Stimulated activated CD4-positive, alpha-beta T cell treated with anti-CD3 and anti-CD28 coated beads, Interleukin-1b, Interleukin-23, amount 100 ng/mL, for 24 hours (primary cell): Measurements from ENCODE around the gene OSMR.

ENCODE experiments used
- DNase-seq, 4 experiments: peaks; one replicate each; pipeline ENCODE4 v3.0.0-alpha.2; 2020; ENCODE audit warnings: low read depth in 4 of 4, low spot score in 1 of 4

Gene OSMR

DNA sequence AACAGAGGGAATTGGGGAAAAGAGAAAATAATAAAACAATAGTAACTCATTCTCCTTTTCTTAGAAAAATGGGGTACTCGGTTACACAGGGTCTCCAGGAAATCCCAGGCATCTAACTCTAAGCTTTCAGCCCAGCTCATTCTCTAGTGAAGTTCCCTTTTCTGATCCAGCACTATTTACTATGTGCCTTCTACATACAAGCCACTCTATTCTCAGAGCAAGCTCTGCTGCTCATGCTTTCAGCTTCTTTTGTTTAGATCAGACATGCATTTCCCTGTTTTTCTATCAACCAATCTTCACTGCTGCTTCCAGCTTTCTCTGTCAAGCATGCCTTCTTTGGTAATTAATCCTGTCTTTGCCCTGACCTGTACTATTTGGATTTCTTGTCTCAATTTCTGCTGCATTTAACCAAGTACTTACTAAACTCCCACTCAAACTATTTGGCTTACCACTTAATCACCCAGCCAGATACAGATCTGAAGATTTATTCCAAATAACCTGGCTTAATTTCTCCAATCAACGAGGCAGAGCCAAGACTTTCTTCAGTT lies 25.3 kb downstream of the OSMR start:
- DNase-seq, result no peak

DNA sequence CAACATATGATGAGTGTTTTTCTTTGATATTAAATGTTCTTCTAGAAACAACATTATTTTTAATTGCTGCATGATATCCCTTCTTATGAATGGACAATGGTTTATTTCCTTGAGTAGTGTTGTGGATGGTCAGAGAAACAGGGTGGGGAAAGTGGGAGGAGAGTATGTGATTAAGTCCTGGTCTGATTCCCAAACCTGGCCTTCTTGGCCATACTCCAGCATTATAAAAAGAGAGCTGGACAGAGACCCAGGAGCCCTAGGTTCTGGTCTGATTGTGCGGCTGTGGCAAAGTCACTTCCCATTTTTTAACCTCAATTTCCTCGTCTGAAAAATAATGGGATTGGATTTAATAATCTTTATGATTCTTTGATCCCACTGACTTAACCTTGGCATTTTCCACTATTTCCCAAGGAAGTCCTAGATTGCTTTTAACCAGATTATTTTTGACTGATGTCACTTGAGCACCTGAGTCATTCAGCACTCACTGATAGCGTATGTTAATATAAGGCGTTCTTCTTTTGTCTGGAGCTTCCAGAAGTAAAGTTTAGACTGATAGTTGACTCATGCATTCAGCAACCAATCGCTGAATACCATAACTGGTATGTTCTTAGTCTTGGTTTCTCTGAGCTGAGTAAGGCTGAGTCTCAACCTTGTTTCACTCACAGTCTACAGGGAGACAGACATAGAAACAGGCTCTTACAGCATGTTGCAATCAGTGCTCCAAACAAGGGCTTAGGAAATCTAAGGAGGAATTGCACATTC lies 26.2 kb downstream of the OSMR start:
- no peak for DNase-seq

DNA sequence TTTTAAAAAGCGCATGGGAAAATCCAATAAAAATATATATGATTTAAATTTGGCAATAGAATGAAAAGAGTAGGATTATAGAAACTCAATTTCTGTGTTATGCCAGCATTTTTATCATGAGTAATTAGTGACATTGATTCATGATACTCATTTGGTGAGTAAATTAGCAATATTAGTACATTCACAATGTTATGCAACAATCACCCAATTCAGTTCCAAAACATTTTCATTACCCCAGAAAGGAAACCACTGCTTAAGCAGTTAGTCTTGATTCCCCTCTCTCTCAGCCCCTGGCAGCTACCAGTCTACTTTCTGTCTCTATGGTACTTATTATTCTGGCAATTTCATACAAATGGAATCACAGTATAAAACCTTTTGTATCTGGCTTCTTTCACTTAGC lies 27.0 kb downstream of the OSMR start:
- DNase-seq, result no peak

DNA sequence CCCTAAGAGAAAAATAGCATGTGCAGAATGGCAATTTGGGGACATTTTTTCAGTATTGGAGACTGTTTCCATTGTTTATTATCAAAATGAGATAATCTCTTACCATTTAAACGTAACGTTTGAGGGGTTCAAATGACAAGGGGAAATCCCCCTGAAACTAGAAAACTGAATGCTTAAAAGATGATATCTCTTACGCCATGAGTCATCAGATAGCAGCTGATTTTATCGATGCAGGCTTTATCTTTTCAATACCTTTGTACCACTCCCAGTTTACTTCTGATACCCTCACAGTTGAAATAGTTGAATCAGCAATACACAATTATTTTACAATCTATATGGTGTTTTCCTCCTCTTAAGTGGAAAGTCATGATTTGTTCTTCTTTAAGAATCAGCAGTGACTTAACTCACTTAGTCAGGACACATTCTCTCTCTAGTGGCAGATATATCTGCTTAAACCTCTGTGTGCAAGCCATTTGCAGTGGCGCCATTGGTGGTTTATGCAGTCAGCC lies 29.2 kb downstream of the OSMR start:
- DNase-seq, result no peak

DNA sequence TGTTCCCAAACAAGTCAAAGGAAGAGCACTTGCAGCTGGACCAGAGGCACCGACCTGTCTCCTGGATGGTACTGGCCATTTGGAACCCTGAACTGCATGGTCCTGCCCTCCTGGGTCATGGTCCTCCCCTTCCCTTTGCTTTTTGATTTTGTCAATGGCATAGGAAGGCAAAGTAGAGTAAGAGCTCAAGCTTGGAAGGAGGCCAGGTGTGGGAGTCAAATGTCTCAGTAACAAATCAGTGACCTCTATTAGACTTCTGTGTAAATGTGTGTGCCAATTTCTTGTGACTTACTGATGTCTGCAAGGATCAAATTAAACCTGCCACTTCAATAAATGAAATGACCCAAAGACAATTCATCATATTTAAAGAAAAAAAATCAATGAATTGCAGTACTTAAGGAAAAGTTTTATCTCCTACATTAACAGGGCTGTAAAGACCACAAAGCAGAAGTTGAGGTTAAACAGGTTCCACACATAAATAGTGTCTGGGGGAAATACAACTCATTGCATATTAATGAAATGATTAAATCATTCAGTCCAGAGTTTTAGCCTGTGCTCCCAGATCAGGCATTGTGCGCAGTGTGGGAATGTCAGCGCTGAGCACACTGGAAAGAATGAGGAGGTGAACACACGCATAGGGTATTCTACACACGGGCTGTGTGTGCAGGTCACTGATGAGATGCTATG lies 32.7 kb downstream of the OSMR start:
- no peak for DNase-seq

DNA sequence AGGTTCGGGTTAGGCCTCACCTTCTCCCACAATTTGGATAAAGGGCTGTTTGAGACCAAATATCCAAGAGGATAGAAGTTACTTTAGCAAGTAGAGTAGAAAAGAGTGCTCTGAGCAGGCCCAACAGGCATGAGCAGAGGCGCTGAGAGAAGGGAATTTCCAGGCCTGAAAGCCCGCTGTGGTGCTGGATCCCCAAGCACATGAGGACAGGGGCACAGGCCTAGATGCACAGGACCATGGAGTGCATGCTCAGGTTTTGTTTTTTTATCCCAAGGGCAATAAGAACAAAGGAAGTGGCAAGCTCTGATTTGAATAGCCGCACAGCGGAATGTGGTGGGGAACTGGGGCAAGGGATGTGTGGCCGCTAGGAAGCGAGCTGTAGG lies 33.3 kb downstream of the OSMR start:
- no peak for DNase-seq

DNA sequence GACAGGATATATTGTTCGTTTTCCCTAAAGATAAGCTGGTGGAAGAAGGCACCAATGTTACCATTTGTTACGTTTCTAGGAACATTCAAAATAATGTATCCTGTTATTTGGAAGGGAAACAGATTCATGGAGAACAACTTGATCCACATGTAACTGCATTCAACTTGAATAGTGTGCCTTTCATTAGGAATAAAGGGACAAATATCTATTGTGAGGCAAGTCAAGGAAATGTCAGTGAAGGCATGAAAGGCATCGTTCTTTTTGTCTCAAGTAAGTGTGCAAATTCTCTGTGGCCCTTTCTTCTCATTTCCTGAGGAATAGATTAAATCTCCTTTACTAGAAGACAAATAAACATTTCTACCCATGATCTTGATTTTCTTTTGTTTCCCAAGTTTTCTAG lies 38.0 kb downstream of the OSMR start:
- DNase-seq, result no peak

DNA sequence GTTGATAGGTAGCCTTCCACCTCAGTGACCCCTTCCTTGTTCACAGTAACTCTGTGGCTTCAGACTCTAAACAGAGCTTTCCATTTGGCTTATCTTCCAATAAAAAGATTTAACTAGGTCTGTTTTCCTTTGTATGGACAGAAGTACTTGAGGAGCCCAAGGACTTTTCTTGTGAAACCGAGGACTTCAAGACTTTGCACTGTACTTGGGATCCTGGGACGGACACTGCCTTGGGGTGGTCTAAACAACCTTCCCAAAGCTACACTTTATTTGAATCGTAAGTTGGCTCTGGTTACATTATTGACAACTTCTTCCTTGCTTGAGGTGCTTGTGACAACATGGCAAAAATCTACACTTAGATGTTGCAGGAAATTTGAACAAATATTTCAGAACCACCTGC lies 39.4 kb downstream of the OSMR start:
- no peak for DNase-seq

DNA sequence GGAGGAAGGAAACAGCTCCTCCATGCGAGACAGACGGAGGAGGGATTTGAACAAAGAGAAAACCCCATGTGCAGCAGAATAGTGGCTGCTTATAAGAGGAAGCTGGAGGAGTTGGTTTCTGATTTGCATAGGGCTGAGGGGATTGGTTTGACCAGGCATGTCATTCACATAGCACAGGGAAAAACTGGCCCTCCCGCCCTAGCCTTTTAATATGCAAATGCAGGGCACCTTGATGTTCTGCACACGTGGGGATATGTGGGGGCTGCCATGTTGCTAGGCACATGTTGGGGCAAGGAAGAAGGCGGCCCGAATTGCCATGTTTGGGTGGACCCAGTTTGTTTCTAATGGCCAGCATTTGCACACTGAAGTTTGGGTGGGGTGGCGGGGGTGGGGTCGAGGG lies 42.2 kb downstream of the OSMR start:
- no peak for DNase-seq

DNA sequence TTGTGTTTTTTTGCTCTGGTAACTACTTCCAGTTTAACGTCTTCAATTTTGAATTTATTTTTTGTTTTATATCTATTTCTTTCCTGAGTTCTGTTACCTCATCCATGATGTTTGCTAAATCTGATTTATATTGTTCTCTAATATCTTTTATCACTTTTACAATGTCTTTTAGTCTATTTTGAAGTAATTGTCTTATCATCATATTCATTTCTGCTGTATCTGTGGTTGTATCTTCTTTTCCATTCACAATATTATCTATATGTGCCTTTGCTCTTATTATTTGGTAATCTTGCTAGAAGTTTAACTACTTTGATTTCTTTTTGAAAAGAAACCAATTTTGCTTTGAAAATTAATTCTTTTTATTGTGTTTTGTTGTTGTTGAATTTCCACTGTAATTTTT lies 43.6 kb downstream of the OSMR start:
- DNase-seq, result no peak

DNA sequence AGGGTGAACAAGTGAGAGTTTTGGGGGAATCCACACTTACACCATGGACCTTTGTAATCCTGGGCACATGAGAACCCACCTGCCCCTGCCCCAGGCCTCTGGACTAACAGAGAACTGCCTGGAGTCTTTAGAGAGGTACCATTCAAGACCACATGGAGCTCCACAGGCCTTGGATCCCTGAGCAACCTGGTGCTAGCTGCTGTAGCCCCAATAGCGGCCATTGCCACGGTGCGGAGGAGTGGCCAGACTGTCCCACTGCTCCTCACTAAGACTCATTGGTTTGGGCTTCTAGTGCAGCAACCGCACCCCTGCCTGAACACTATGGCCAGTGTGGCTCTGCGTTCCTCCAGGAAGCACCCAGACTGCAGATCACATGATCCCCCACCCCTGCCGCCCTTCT lies 45.8 kb downstream of the OSMR start:
- no peak for DNase-seq

DNA sequence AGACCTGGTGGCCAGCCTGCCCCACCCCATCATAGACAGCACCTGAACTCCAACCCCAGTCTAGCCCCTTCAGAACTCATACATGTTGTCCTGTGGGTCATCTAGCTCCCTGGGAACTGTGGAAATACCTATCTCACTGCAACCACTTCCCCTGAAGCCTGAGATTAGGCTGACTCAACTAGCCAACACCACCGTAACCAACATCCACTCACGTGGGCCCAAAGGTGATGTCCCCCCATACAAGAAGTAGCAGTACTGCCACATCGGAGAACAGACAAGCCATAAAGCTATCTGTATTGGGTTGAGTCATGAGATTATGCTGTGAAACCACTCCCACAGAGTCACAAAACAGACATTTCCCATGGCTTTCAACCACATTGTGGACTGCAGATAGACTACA lies 46.6 kb downstream of the OSMR start:
- no peak for DNase-seq

DNA sequence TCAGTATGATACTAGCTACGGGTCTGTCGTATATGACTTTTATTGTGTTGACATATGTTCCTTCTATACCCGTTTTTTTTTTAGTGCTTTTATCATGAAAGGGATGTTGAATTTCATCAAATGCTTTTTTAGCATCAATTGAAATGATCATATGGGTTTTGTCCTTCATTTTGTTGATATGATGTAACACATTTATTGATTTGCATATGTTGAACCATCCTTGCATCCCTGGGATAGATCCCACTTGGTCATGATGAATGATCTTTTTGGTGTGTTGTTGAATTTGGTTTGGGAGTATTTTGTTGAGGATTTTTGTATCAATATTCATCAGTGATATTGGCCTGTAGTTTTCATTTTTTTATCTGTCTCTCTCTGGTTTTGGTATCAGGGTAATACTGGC lies 50.9 kb downstream of the OSMR start:
- no peak for DNase-seq

DNA sequence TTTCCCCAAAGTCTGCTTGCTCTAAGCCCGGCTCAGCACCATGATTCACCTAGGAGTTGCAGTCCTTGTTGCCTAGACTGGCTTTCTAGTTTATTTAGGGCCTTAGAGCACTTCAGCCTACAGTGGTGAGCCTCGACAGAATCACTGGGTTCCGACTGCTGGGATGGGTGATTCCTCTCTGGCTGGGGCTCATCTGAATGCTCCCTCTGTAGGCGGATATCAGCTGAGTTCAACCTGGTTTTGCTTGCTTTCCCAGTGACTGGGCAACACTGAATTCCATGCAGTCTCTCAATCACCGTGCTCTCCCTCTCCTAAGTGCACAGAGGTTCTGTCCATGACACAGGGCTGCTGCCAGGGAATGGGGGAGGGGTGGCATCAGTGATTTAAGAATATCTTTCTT lies 54.1 kb downstream of the OSMR start:
- DNase-seq, result no peak

DNA sequence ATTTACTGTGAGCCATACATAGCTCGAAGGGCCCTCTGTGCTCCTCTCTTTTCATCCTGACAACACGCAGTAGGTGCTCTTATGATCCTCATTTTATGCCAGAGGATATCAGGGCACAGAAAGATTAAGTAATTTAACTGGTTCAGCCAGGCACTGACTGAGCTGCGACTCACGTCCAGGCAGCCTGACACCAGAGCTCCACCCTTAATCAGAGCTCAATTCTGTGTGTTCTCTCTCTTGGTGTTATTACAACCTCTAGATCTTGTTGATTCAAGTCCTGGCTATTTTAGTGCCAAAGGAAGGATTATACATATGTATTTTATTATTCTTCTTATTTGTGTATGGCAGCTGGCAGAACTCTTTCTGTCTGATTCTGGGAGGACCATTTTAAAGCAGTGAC lies 59.7 kb downstream of the OSMR start:
- no peak for DNase-seq

DNA sequence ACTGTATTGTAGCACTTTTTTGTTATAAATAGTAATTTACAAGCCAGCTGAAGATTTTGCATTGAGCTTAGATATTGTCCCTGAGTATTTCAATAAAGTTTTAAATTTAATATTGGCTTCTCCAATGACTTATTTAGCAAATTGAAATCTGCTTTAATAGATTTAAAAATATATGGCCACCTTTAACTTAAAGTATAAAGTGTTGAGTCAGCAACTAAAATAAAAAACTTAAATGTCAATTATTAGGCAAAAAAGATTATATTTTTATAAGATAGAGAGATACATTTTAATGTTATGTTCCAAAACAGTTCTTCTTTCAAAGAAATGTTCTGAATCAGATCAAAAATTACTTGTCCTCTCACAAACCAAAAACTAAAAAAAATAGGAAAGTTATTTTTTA lies 60.7 kb downstream of the OSMR start:
- no peak for DNase-seq

DNA sequence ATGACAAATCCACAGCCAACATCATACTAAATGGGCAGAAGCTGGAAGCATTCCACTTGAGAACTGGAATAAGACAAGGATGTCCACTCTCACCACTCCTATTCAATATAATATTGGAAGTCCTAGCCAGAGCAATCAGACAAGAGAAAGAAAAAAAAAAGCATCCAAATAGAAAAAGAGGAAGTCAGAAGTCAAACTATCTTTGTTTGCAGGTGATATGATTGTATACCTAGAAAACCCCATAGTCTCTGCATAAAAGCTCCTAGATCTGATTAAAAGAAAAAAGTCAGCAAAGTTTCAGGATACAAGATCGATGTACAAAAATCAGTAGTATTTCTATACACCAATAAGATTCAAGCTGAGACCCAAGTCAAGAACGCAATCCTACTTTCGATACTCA lies 66.1 kb downstream of the OSMR start:
- no peak for DNase-seq

DNA sequence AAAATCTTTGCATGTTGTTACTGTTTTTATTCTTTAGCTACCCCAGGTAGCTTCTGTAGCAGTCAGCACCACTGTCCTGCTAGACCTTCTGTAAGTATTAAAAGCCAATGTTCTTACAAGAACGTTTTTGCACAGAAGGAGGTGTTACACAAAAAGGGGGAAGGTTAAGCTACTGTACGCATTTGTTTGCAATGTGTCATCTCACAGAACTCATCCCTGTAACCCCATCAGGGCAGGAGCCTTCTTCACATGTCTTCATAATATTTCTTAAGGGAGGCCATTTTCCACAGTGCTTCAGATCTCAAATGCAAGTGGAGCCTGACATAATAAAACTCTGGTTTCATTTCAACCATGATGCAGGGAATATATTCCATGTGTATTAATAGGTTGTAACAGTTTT lies 67.9 kb downstream of the OSMR start:
- no peak for DNase-seq

DNA sequence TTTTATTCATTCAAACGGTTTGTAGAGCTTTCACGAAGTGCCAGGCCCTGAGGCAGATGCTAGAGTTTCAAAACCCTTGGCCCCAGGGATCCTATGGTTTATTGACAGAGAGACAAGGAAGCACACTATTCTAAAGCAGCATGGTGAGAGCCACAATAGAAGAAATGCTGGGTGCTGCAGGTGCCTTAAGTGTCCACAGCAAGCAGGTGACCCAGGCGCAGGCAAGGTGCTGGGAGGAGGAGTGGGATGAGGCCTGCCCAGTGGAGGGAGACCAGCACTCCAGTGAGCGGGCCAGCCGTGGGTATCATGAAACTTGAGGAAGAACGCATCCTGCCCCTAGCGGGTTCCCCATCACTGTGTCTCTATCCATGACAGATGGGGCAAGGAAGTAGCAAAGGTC lies 71.0 kb downstream of the OSMR start:
- no peak for DNase-seq

DNA sequence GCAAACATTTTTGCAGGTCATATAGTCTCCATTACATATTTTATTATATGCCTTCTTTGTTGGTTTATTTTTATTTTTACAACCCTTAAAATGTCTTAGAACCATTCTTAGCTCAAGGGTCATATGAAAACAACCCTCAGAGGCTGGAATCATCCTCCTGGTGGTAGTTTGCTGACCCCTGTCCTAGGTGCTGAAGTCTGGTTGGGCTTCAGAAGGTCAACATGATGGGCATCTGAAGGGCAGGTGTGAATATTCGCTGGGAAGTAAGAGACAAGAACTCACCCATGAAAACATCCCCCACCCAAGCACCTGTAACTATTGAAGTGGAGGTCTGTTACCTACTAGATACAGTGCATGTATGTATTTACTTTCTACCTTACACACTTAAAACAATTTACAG lies 75.4 kb downstream of the OSMR start:
- no peak for DNase-seq

DNA sequence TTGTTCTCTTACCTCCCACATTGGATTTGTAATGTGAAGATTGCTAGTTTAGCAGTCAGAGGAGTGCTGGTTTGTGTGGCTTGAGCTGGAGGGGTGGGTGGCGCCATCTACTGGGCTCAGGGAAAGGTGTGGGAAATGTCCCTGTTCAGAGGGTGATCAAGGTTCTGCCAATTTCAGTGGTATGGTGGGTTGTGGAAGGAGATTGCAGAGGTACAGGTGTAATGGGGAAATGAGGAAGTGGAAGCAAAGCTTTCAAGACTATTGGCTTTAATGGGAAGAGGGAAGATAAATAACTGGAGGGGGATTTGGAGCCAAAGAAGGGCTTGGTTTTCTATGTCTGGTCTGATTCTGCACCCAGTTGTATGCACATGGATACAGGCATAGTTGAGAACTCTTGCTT lies 76.4 kb downstream of the OSMR start:
- DNase-seq, result peak in 2 of 4 experiments; percentile 17 to 28

DNA sequence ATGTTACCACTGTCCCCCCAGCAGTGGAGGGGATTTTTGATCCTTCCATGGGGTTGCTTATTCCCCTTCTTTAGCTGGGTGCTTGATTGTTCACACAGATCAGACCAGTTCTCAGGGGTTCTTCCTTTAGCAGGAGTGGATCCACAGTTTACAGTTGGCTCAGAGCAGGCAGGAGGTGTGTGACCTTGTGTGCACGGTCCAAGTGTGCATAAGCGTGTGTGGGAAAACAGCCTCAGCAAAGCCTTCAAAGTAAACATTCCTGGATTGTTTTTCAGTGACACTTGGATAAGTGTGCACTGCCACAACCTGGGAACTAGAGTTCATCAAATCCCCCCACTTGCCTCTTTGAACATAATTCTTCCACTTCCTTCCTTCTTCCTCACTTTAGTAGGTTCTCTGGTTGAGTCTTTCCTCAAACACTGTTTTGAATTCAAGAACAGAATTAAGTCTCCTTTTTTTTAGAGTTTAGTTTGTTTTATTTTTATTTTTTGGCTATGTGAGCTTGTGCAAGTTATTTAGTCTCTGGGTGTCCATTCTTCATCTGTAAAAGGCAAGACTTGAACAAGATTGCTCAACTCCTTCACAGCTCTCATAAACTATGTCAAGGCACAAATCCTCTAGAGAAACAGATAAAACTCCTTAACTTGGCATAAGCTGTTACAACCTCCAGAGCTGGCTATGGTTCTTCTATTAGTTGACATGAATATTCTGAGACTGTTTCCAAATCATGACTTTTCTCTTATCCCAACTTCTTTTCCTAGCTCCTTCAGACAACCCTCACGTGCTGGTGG lies 78.0 kb downstream of the OSMR start:
- DNase-seq, result no peak
